ENCODE measurements around the gene HOXA4. TPM values are rescaled to one million over a fixed set of nuclear protein-coding genes. Genes with fewer than 3 reads are reported as not detected.

Gene HOXA4
- total RNA-seq, 1 donor from 2014 or later, result 7.1 TPM

GRCh38 chr7:27164045-27164366 is 33.4 kb upstream of the HOXA4 start:
- intact Hi-C loops (cut with DNase I), result loop anchor here (10.0 kb wide), 2 partner anchors 1269 to 1299 kb away; no protein-coding TSS in a partner anchor
- Histone ChIP-seq H3K36me3 (no peaks in the 10 kb centered on the region), H3K27ac (no peak overlapping the region), H3K27me3 (peaks cover 94% of the 10 kb centered on the region), H3K4me3 (peak overlapping the region; percentile 39), H3K9me3 (no peaks in the 10 kb centered on the region), H3K4me1 (peaks cover 29% of the 10 kb centered on the region)
- no peak for DNase-seq
- ATAC-seq, result no peak
- no peak for TF ChIP-seq CTCF (IDR thresholded peaks at IDR 0.05)

GRCh38 chr7:27163288-27164044 is 32.9 kb upstream of the HOXA4 start:
- H3K4me3 ChIP-seq, result no peak overlapping the region
- no peak for ATAC-seq
- intact Hi-C loops (cut with DNase I), result loop anchor here (10.0 kb wide), 2 partner anchors 1269 to 1299 kb away; no protein-coding TSS in a partner anchor
- peaks cover 29% of the 10 kb centered on the region for H3K4me1 ChIP-seq
- no peaks in the 10 kb centered on the region for H3K9me3 ChIP-seq
- peak; percentile 13 for DNase-seq
- no peaks in the 10 kb centered on the region for H3K36me3 ChIP-seq
- peaks cover 93% of the 10 kb centered on the region for H3K27me3 ChIP-seq
- no peak for TF ChIP-seq CTCF (IDR thresholded peaks at IDR 0.05)
- no peak overlapping the region for H3K27ac ChIP-seq

GRCh38 chr7:27162561-27163287 is 32.2 kb upstream of the HOXA4 start:
- no peak for TF ChIP-seq CTCF (IDR thresholded peaks at IDR 0.05)
- H3K4me3 ChIP-seq, result no peak overlapping the region
- H3K9me3 ChIP-seq, result no peaks in the 10 kb centered on the region
- H3K27me3 ChIP-seq, result peaks cover 93% of the 10 kb centered on the region
- no peak overlapping the region for H3K27ac ChIP-seq
- H3K36me3 ChIP-seq, result no peaks in the 10 kb centered on the region
- intact Hi-C loops (cut with DNase I), result loop anchor here (10.0 kb wide), 2 partner anchors 1268 to 1298 kb away; no protein-coding TSS in a partner anchor
- ATAC-seq, result no peak
- H3K4me1 ChIP-seq, result peaks cover 29% of the 10 kb centered on the region
- no peak for DNase-seq

GRCh38 chr7:27161721-27162560 is 31.4 kb upstream of the HOXA4 start:
- Histone ChIP-seq H3K4me3 (no peak overlapping the region), H3K27me3 (peaks cover 93% of the 10 kb centered on the region), H3K36me3 (no peaks in the 10 kb centered on the region), H3K27ac (no peak overlapping the region), H3K4me1 (peaks cover 29% of the 10 kb centered on the region), H3K9me3 (no peaks in the 10 kb centered on the region)
- intact Hi-C loops (cut with DNase I), result loop anchor here (10.0 kb wide), 2 partner anchors 1267 to 1297 kb away; no protein-coding TSS in a partner anchor
- no peak for ATAC-seq
- TF ChIP-seq CTCF (IDR thresholded peaks at IDR 0.05), result no peak
- DNase-seq, result peak; percentile 59

GRCh38 chr7:27161214-27161720 is 30.7 kb upstream of the HOXA4 start:
- TF ChIP-seq CTCF (IDR thresholded peaks at IDR 0.05), result no peak
- Histone ChIP-seq H3K9me3 (no peaks in the 10 kb centered on the region), H3K36me3 (no peaks in the 10 kb centered on the region), H3K4me3 (peak overlapping the region; percentile 62), H3K4me1 (peaks cover 27% of the 10 kb centered on the region), H3K27me3 (peaks cover 91% of the 10 kb centered on the region), H3K27ac (no peak overlapping the region)
- DNase-seq, result peak; percentile 68
- intact Hi-C loops (cut with DNase I), result loop anchor here (10.0 kb wide), 2 partner anchors 1266 to 1296 kb away; no protein-coding TSS in a partner anchor
- ATAC-seq, result peak; percentile 50

Measured in upper lobe of right lung (tissue), 1 donor.